IMR-90 (cell line): ENCODE results near the gene HHATL.

Experiments used
- CEBPB ChIP-seq: IDR thresholded peaks from 2 replicates; pipeline ENCODE4 v1.6.1; 2012; ENCODE audit warnings: low read depth, low read length, improper control_type of control experiment
- CHD1 ChIP-seq: IDR thresholded peaks from 2 replicates; pipeline ENCODE4 v1.6.1; 2012; ENCODE audit warnings: low read depth, low read length, improper control_type of control experiment
- CTCF ChIP-seq: conservative IDR thresholded peaks from 2 replicates; pipeline ENCODE4 v1.5.1; 2012; ENCODE audit warnings: mild to moderate bottlenecking, low read depth, low read length, improper control_type of control experiment
- ELK1 ChIP-seq: fragments of 150-350 bp; IDR thresholded peaks from 2 replicates; pipeline ENCODE4 v1.6.1; 2016; ENCODE audit warnings: low read depth, mild to moderate bottlenecking, low read length, moderate library complexity, borderline replicate concordance
- FOS ChIP-seq: fragments of 150-350 bp; IDR thresholded peaks from 2 replicates; pipeline ENCODE4 v1.6.1; 2016; ENCODE audit warnings: low read depth, low read length
- MXI1 ChIP-seq: IDR thresholded peaks from 2 replicates; pipeline ENCODE4 v1.6.1; 2012; ENCODE audit warnings: low read depth, mild to moderate bottlenecking, low read length, moderate library complexity, borderline replicate concordance
- NFE2L2 ChIP-seq: fragments of 150-350 bp; IDR thresholded peaks from 2 replicates; pipeline ENCODE4 v1.6.1; 2016; ENCODE audit warnings: low read depth, mild to moderate bottlenecking, low read length
- POLR2A ChIP-seq: IDR thresholded peaks from 2 replicates; pipeline ENCODE4 v1.6.1; 2012; ENCODE audit warnings: mild to moderate bottlenecking, low read depth, low read length
- RAD21 ChIP-seq: IDR thresholded peaks from 2 replicates; pipeline ENCODE4 v1.6.1; 2012; ENCODE audit warnings: low read length, improper control_type of control experiment
- RCOR1 ChIP-seq: IDR thresholded peaks from 2 replicates; pipeline ENCODE4 v1.6.1; 2012; ENCODE audit warnings: mild to moderate bottlenecking, low read length, improper control_type of control experiment; ENCODE audit not compliant: insufficient replicate concordance
- RFX5 ChIP-seq: IDR thresholded peaks from 2 replicates; pipeline ENCODE4 v1.8.0; 2012; ENCODE audit warnings: low read depth, mild to moderate bottlenecking, low read length, moderate library complexity
- SMC3 ChIP-seq: fragments of 150-350 bp; IDR thresholded peaks from 2 replicates; pipeline ENCODE4 v1.6.1; 2016; ENCODE audit warnings: low read depth, mild to moderate bottlenecking, antibody characterized with exemption, low read length, moderate library complexity
- USF2 ChIP-seq: fragments of 150-350 bp; IDR thresholded peaks from 2 replicates; pipeline ENCODE4 v1.6.1; 2017; ENCODE audit warnings: mild to moderate bottlenecking, antibody characterized with exemption, low read length, low read depth

- TF ChIP-seq SMC3 (no peak), POLR2A (no peak), CTCF (no peak), RCOR1 (no peak), USF2 (no peak), CEBPB (no peak), RAD21 (no peak), FOS (no peak), ELK1 (no peak), MXI1 (no peak), CHD1 (no peak), NFE2L2 (no peak), RFX5 (no peak)
These were observed 50.4 kb downstream of the HHATL start for GRCh38 chr3:42652251-42652610.
